Kidney epithelial cell (primary cell): ENCODE measurements around the gene TNFSF10. TPM values are rescaled to one million over a fixed set of nuclear protein-coding genes. Genes with fewer than 3 reads are reported as not detected.
"Not testable (repeated sequence)": the region's sequence is repeated elsewhere in the genome, so short reads cannot be mapped to it uniquely, and the experiment has no call there.

Experiments used
- DNase-seq: peaks from one replicate; pipeline ENCODE4 v3.0.0-alpha.2; 2010; ENCODE audit warnings: low read depth
- H3K27me3 ChIP-seq: 2 replicates; pipeline ENCODE4 v1.6.0; 2011; ENCODE audit warnings: low read length; ENCODE audit not compliant: control insufficient read depth, insufficient read depth
- H3K36me3 ChIP-seq: 2 replicates; pipeline ENCODE4 v1.5.1; 2011; ENCODE audit warnings: low read length; ENCODE audit not compliant: control insufficient read depth, insufficient read depth
- H3K4me3 ChIP-seq: 2 replicates; pipeline ENCODE4 v1.5.1; 2011; ENCODE audit warnings: low read depth, mild to moderate bottlenecking, control low read depth, low read length
- CTCF ChIP-seq: IDR thresholded peaks from 2 replicates; pipeline ENCODE4 v1.5.1; 2011; ENCODE audit warnings: mild to moderate bottlenecking, moderate library complexity, low read length, control low read depth, inconsistent platforms; ENCODE audit not compliant: insufficient read depth, poor library complexity, severe bottlenecking
- total RNA-seq: library from RNA; depleted of rRNA; stranded (reverse); fragments of >200 nt; gene quantifications from 2 replicates; pipeline ENCODE4 v1.2.3, GENCODE V29; 2015

TNFSF10 gene
- total RNA-seq, 1 donor from 2014 or later, result 8.6 TPM

GRCh38 chr3:172511783-172512762 lies 11.2 kb downstream of the TNFSF10 start:
- no peak overlapping the region for H3K4me3 ChIP-seq
- no peak for TF ChIP-seq CTCF
- peaks cover 9% of the 10 kb centered on the region for H3K36me3 ChIP-seq
- no peak for DNase-seq
- H3K27me3 ChIP-seq, result no peaks in the 10 kb centered on the region

GRCh38 chr3:172506094-172506493 lies 17.1 kb downstream of the TNFSF10 start:
- Histone ChIP-seq H3K27me3 (no peaks in the 10 kb centered on the region), H3K36me3 (peaks cover 2% of the 10 kb centered on the region), H3K4me3 (no peak overlapping the region)
- no peak for DNase-seq
- TF ChIP-seq CTCF, result no peak

- no peak for DNase-seq
- no peak for TF ChIP-seq CTCF
These were observed 21.7 kb downstream of the TNFSF10 start for GRCh38 chr3:172501540-172501939.

GRCh38 chr3:172490198-172490669 lies 33.0 kb downstream of the TNFSF10 start:
- not testable (repeated sequence) for DNase-seq, H3K4me3 ChIP-seq, H3K27me3 ChIP-seq, H3K36me3 ChIP-seq
- peak; percentile 68 for TF ChIP-seq CTCF

More at GRCh38 chr3:172501540-172501939, 21.7 kb downstream of the TNFSF10 start:
- Histone ChIP-seq H3K27me3 (no peaks in the 10 kb centered on the region), H3K36me3 (peaks cover 2% of the 10 kb centered on the region), H3K4me3 (no peak overlapping the region)

- Histone ChIP-seq H3K27me3 (no peaks in the 10 kb centered on the region), H3K4me3 (no peak overlapping the region), H3K36me3 (no peaks in the 10 kb centered on the region)
- no peak for DNase-seq
- TF ChIP-seq CTCF, result no peak
These were observed 45.1 kb downstream of the TNFSF10 start for GRCh38 chr3:172478116-172478515.
